RKO (cell line): ENCODE results near the gene FMO3.

Source experiments
- DNase-seq: peaks from one replicate; pipeline ENCODE4 v3.0.0-alpha.2; 2016; ENCODE audit warnings: low spot score

Gene FMO3

GRCh38 chr1:171159148-171159547 is 68.4 kb downstream of the FMO3 start:
- DNase-seq = no peak

GRCh38 chr1:171160211-171160610 is 69.5 kb downstream of the FMO3 start:
- no peak for DNase-seq

GRCh38 chr1:171160639-171161354 is 70.1 kb downstream of the FMO3 start:
- DNase-seq = no peak

- DNase-seq = no peak
Observed at GRCh38 chr1:171161431-171161830, 70.7 kb downstream of the FMO3 start.

- DNase-seq = no peak
Observed at GRCh38 chr1:171166361-171166760, 75.7 kb downstream of the FMO3 start.
